OCI-LY3 (cell line): ENCODE data around the gene CRYBG1.

ENCODE experiments used
- H2AFZ ChIP-seq: fragments of 200-600, 300-600 bp; shearing (Covaris generic); 2 replicates; pipeline ENCODE4 v1.6.0; 2014; ENCODE audit warnings: antibody characterized with exemption, low read depth, low read length
- H3K27ac ChIP-seq: fragments of 200-600, 300-600 bp; sonication (generic); 2 replicates; pipeline ENCODE4 v1.5.1; 2014; ENCODE audit warnings: mild to moderate bottlenecking, low read length, moderate library complexity, mixed read lengths
- H3K27me3 ChIP-seq: fragments of 200-600, 300-600 bp; sonication (generic); 2 replicates; pipeline ENCODE4 v1.6.1; 2014; ENCODE audit warnings: low read depth, low read length, mixed read lengths
- H3K36me3 ChIP-seq: fragments of 200-600, 300-600 bp; sonication (generic); replicated peaks from 2 replicates; pipeline ENCODE3; 2014; ENCODE audit warnings: low read depth, low read length, mixed read lengths
- H3K4me1 ChIP-seq: fragments of 300-600, 200-600 bp; sonication (generic); 2 replicates; pipeline ENCODE4 v1.6.1; 2014; ENCODE audit warnings: low read length, mixed read lengths
- H3K4me2 ChIP-seq: fragments of 200-600, 300-600 bp; sonication (generic); 2 replicates; pipeline ENCODE4 v1.6.1; 2014; ENCODE audit warnings: low read length, mixed read lengths
- H3K4me3 ChIP-seq: fragments of 300-600, 200-600 bp; sonication (generic); 2 replicates; pipeline ENCODE4 v1.5.1; 2014; ENCODE audit warnings: antibody characterized with exemption, mild to moderate bottlenecking, low read length, moderate library complexity
- H3K79me2 ChIP-seq: fragments of 300-600, 200-600 bp; shearing (Covaris generic); 2 replicates; pipeline ENCODE4 v1.6.1; 2014; ENCODE audit warnings: mild to moderate bottlenecking, low read length, mixed read lengths
- H3K9ac ChIP-seq: fragments of 300-600, 200-600 bp; shearing (Covaris generic); 2 replicates; pipeline ENCODE4 v1.6.0; 2014; ENCODE audit warnings: mild to moderate bottlenecking, low read length, moderate library complexity
- H3K9me3 ChIP-seq: fragments of 200-600, 300-600 bp; shearing (Covaris generic); 2 replicates; pipeline ENCODE4 v1.6.1; 2014; ENCODE audit warnings: low read length, mixed read lengths; ENCODE audit not compliant: insufficient read depth
- H4K20me1 ChIP-seq: fragments of 200-600, 300-600 bp; sonication (generic); 2 replicates; pipeline ENCODE4 v1.6.1; 2016; ENCODE audit warnings: low read length, mixed read lengths; ENCODE audit not compliant: insufficient read depth
- EZH2phosphoT487 ChIP-seq: fragments of 200-600 bp; shearing (Covaris generic); IDR thresholded peaks from 2 replicates; pipeline ENCODE4 v1.6.1; 2018; ENCODE audit warnings: antibody characterized with exemption, mixed run types, low read depth
- TF ChIP-seq, protein P1 (sequence below): fragments of 200-600, 300-600 bp; sonication (generic); IDR thresholded peaks from 2 replicates; pipeline ENCODE4 v1.5.1; 2014; ENCODE audit warnings: antibody characterized with exemption, low read length, low read depth

The CRYBG1 gene

GRCh38 chr6:106360410-106360988 lies at the start of gene CRYBG1:
TSS of gene CRYBG1 (plus strand) at chr6:106360717. CDS start at chr6:106360909, 192 bp downstream.
- Histone ChIP-seq H3K4me1 (peaks cover 4% of the 10 kb centered on the region; the same call in 1 of the 2 replicates), H3K9me3 (no peaks in the 10 kb centered on the region), H3K9ac (peak within 1 kb of the TSS; percentile 32; the same call in 1 of the 2 replicates), H3K4me2 (peak within 1 kb of the TSS; percentile 90), H3K27me3 (peaks cover 8% of the 10 kb centered on the region; the same call in 1 of the 2 replicates), H3K4me3 (peak within 1 kb of the TSS; percentile 77), H3K79me2 (no peaks in the 10 kb centered on the region), H4K20me1 (no peaks in the 10 kb centered on the region), H3K27ac (no peak within 1 kb of the TSS), H2AFZ (peak within 1 kb of the TSS; percentile 61), H3K36me3 (no peaks in the 10 kb centered on the region)
- TF ChIP-seq, protein P1, sequence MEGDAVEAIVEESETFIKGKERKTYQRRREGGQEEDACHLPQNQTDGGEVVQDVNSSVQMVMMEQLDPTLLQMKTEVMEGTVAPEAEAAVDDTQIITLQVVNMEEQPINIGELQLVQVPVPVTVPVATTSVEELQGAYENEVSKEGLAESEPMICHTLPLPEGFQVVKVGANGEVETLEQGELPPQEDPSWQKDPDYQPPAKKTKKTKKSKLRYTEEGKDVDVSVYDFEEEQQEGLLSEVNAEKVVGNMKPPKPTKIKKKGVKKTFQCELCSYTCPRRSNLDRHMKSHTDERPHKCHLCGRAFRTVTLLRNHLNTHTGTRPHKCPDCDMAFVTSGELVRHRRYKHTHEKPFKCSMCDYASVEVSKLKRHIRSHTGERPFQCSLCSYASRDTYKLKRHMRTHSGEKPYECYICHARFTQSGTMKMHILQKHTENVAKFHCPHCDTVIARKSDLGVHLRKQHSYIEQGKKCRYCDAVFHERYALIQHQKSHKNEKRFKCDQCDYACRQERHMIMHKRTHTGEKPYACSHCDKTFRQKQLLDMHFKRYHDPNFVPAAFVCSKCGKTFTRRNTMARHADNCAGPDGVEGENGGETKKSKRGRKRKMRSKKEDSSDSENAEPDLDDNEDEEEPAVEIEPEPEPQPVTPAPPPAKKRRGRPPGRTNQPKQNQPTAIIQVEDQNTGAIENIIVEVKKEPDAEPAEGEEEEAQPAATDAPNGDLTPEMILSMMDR = peak; percentile 64
- TF ChIP-seq EZH2phosphoT487 = no peak

DNA sequence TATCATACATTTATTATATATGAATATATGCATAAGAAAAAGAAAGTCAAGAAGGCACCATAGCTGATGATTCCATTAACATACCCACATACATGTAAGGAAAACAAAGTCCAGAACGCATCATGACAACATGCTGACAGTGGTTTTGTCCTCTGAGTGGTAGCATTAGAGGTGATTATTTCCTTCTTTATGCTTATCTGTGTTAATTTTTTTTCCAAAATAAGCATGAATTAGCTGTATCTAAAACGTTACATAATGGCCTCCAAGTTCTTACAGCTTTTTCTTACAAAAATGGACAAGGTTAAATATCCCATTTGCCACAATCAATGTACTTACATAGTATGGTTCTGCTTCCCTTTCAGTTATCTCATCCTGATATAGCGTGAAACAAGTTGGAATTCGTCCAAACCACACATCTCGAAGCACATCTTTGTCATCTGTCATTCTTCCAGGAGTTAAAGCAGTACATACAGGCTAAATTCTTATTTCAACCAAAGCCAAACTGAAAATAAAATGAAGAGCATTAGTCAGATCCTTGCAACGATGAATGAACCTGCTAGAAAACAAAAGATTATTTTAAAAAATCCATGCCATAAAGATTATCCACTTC lies 44.6 kb upstream of the CRYBG1 start:
- Histone ChIP-seq H4K20me1 (peaks cover 11% of the 10 kb centered on the region; the same call in 1 of the 2 replicates), H2AFZ (no peak overlapping the region), H3K27ac (no peak overlapping the region), H3K9ac (no peak overlapping the region), H3K4me2 (peak overlapping the region; percentile 38), H3K4me3 (no peak overlapping the region), H3K27me3 (no peaks in the 10 kb centered on the region), H3K9me3 (no peaks in the 10 kb centered on the region), H3K36me3 (peaks cover 9% of the 10 kb centered on the region), H3K4me1 (peaks cover 46% of the 10 kb centered on the region), H3K79me2 (peaks cover 86% of the 10 kb centered on the region)
- TF ChIP-seq, protein P1 = no peak
- no peak for TF ChIP-seq EZH2phosphoT487

DNA sequence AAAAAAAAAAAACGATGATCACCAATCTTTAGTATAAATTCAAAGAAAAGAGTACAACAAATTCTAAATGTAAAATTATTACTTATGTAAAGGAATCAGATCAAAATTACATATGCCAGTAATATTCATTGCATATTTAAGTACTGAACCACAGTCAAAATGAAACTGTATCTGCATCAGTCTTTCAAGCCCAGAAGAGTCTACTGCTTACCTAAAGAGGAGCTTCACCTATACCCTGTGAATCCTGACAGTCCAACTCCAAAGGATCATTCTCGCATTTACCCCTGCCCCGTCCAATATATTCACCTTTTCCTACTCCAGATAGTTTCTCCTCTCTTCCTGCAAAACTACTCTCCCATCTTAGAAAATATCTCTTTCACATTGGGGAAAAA lies 44.1 kb upstream of the CRYBG1 start:
- no peaks in the 10 kb centered on the region for H3K27me3 ChIP-seq
- no peak overlapping the region for H3K27ac ChIP-seq
- peaks cover 86% of the 10 kb centered on the region for H3K79me2 ChIP-seq
- H2AFZ ChIP-seq = no peak overlapping the region
- TF ChIP-seq, protein P1 = no peak
- no peak for TF ChIP-seq EZH2phosphoT487
- H3K4me1 ChIP-seq = peaks cover 46% of the 10 kb centered on the region
- no peak overlapping the region for H3K9ac ChIP-seq
- peak overlapping the region; percentile 38 for H3K4me2 ChIP-seq
- no peaks in the 10 kb centered on the region for H3K9me3 ChIP-seq
- H3K36me3 ChIP-seq = peaks cover 9% of the 10 kb centered on the region
- peaks cover 11% of the 10 kb centered on the region; the same call in 1 of the 2 replicates for H4K20me1 ChIP-seq
- H3K4me3 ChIP-seq = no peak overlapping the region

GRCh38 chr6:106318061-106318460 lies 42.5 kb upstream of the CRYBG1 start:
- H3K4me1 ChIP-seq = peaks cover 39% of the 10 kb centered on the region

More at GRCh38 chr6:106318061-106318460, 42.5 kb upstream of the CRYBG1 start:
- no peaks in the 10 kb centered on the region for H3K27me3 ChIP-seq
- H3K36me3 ChIP-seq = peaks cover 5% of the 10 kb centered on the region
- peaks cover 12% of the 10 kb centered on the region; the same call in 1 of the 2 replicates for H4K20me1 ChIP-seq
- H3K9ac ChIP-seq = no peak overlapping the region
- no peaks in the 10 kb centered on the region for H3K9me3 ChIP-seq
- no peak overlapping the region for H3K4me3 ChIP-seq
- no peak for TF ChIP-seq EZH2phosphoT487
- TF ChIP-seq, protein P1 = no peak
- no peak overlapping the region for H2AFZ ChIP-seq
- H3K79me2 ChIP-seq = peaks cover 87% of the 10 kb centered on the region
- no peak overlapping the region for H3K27ac ChIP-seq
- no peak overlapping the region for H3K4me2 ChIP-seq
